Astrocyte (in vitro differentiated cells and primary cell): Measurements from ENCODE around the gene NRAP.

Source experiments
- EZH2 ChIP-seq: IDR thresholded peaks from 2 replicates; pipeline ENCODE4 v1.6.1; 2012; ENCODE audit warnings: mild to moderate bottlenecking, low read length, inconsistent platforms; ENCODE audit not compliant: insufficient read depth
- TF ChIP-seq, protein P1 (sequence below): IDR thresholded peaks from 2 replicates; pipeline ENCODE4 v1.5.1; 2011; ENCODE audit warnings: low read depth, mild to moderate bottlenecking, inconsistent platforms, low read length, moderate library complexity; ENCODE audit not compliant: insufficient read depth

DNA sequence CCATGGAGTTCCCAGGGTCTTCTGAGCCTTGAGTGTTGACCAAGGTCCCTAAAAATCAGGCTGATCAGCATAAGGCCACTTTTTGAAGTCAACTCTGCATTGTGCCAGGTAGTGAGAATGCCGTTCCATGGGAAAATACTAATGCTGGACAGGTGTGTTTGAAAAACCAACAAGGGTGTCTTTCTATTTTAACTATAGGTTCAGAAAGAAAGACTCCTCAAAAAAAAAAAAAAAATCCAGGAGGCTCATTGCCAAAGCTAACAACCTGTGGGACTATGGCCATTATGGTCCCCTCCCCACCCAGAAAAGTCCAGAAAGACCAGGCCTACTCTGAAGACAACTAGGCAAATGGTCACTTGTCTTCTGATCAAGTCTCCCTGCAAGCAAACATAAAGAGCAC is 44.4 kb downstream of the NRAP start:
- TF ChIP-seq, protein P1, sequence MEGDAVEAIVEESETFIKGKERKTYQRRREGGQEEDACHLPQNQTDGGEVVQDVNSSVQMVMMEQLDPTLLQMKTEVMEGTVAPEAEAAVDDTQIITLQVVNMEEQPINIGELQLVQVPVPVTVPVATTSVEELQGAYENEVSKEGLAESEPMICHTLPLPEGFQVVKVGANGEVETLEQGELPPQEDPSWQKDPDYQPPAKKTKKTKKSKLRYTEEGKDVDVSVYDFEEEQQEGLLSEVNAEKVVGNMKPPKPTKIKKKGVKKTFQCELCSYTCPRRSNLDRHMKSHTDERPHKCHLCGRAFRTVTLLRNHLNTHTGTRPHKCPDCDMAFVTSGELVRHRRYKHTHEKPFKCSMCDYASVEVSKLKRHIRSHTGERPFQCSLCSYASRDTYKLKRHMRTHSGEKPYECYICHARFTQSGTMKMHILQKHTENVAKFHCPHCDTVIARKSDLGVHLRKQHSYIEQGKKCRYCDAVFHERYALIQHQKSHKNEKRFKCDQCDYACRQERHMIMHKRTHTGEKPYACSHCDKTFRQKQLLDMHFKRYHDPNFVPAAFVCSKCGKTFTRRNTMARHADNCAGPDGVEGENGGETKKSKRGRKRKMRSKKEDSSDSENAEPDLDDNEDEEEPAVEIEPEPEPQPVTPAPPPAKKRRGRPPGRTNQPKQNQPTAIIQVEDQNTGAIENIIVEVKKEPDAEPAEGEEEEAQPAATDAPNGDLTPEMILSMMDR: no peak
- TF ChIP-seq EZH2: no peak
